ENCODE data around the gene WEE2.

WEE2 gene

DNA sequence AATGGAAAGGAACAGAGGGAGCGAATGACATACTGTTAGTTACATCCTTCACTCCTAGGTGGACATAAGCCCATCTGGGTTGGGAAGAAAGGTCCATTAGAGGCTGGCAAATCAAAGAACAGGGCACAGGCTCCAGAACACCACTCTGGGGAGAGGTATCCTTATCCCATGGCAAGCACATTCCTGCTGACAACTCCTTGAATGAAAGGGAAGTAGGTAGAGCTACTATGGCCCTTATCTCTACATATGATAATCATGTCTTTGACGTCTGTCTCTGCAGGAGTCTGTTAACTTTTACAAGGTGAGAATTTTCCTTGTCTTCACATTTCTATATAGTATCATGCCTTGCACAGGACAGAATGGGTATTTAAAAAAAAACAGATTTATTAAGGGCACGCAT, 16.6 kb upstream of the WEE2 start:
- no peak for DNase-seq (ENCODE audit: low read depth in 2 of 2)

DNA sequence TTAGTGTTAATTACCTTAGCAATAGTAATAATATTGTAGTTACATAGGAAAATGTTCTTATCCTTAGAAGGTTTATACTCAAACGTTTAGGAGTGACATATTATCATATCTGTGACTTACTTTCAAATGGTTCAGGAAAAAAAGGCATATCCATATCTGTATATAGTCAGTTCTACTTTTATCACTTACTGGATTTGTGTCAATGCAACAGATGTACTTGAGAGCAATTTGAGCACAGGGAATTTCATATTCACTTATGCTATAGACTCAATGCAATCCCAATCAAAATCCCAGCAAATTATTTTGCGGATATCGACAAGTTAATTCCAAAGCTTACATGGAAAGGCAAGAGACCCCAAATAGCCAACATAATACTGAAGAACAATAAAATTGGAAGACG, 16.2 kb upstream of the WEE2 start:
- no peak for DNase-seq (ENCODE audit: low read depth in 2 of 2)

DNA sequence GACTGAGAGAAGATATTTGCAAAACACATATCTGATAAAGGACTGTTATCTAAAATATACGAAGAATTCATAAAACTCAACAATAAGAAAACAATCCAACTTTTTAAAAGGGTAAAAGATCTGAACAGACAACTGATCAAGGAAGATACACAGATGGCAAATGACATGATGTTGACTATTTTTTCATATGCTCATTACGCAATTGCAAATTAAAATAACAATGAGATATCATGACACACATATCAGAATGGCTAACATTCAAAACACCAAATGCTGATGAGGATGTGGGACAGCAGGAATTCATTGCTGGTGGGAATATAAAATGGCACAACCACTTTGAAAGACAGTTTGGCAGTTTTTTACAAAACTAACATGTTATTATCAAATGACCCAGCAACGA, 15.1 kb upstream of the WEE2 start:
- DNase-seq (ENCODE audit: low read depth in 2 of 2), result no peak

DNA sequence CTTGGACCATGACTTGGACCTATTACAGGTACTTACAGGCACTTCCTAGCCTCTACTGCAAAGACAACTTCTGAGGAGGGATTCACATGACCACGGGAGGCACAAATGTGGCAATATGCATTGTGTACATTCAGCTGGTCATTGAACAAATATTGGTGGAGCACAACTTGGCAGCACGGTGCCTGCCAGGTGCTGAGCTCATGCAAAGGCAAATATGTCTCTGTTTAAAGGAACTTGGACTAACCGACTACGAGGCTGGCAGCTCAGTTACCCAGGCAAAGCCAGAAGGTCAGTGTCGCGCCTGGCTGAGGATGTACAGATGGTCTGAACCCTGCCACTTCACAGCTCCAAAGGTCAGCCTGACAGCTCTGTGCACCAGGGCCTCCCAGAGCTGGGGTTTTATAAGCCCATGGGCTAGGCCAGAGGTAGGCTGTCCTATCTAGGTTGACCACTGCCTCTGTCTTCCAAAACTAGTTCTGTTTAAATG, 12.3 kb upstream of the WEE2 start:
- no peak for DNase-seq (ENCODE audit: low read depth in 2 of 2)

DNA sequence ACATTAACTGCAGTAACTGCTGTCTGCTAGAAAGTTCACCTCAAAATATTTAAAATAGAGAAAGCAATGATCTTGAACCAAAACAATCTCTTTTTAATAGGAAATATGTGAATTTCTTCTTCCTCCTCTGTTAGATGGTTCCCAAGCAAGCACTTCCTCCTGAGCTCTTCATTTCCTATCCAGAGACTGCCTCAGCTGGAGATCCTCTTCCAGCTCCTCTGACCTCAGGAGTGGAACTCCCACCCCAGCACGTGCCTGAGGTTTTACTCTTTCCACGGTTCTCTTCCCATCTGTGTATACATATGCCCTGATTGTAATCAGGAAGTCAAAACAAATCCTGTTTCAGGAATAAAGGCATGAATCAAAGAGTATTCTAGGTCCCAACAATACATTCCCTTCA, 11.8 kb upstream of the WEE2 start:
- DNase-seq (ENCODE audit: low read depth in 2 of 2), result no peak

DNA sequence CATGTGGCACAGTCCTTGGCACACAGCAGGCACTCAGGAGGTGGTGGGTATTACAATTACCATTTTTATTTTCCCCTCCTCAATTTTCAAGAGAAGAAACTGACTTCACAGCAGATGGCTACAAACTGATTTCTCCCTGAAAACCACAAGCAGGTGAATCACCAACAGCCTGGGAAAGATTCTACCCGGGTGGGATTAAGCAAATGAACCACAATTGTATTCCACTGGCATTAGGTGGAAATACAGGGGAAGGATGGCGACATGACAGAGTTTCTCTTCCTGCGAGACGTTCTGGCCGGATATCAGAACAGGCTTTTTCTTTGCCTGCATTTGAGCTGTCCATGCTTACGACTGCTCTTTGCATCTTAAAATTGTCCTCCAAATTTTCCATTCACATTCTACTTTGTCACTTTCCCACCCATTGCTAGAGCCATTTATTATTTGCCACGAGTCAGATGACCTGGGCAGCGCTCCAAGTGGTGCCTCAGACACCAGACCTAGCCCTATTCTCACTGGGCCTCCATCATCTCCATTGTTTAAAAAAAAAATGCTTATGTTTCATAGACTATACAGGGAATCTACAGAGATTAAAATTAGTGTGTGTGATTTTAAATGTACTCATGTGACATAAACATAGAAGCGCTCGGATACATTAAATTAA, 10.8 kb upstream of the WEE2 start:
- DNase-seq (ENCODE audit: low read depth in 2 of 2), result no peak

DNA sequence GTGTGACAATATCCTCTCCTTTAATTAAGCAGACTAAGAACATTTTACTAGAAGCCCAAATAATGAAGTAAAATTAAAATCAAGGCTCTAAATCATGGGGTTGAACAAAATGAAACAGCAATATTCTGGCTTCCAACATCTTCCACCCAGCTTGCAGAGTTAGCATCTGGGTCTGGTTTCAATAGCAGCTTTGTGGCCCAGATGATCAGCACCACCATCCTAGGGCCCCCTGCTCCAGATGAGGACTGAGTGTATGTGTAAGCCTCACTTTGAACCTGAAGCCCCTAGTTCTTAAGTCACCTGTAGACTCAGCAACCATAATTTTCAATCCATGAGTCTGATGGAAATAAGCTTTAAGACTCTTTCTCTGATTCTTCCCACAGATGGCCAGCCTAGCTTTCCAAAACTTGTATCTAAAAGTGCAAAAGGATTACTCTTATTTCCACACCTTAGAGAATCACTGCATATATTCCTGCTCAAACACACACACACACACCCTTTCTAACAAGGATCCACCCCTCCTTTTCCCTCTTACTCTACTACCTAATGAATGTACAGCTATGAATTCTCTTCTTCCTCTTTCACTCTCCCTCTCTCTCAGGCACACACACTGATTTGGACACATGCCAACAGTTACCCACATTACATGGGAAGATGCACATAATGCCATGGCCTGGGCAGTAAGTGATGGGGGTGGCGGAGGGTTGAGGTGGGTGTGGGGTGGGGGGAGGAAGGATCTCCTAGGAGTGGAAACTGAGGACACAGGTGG, 9.7 kb upstream of the WEE2 start:
- DNase-seq (ENCODE audit: low read depth in 2 of 2), result no peak

DNA sequence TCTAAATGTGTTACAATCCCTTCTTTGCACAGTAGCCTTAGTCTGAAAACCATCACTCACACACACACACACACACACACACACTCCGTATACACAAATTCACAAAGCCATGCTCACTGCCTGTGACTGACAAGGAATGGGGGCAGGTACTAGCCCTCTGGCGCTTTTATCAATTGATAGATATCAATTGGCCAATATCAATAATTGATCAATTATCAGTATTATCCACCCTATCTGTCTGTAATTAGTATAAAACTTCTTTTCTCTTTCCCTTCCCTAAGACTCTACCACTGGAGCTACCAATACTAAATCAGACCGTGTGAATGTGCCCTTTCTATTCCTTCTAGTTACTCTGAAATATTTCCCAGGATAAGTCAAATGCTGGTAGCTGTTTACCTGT, 8.3 kb upstream of the WEE2 start:
- DNase-seq (ENCODE audit: low read depth in 2 of 2), result no peak

DNA sequence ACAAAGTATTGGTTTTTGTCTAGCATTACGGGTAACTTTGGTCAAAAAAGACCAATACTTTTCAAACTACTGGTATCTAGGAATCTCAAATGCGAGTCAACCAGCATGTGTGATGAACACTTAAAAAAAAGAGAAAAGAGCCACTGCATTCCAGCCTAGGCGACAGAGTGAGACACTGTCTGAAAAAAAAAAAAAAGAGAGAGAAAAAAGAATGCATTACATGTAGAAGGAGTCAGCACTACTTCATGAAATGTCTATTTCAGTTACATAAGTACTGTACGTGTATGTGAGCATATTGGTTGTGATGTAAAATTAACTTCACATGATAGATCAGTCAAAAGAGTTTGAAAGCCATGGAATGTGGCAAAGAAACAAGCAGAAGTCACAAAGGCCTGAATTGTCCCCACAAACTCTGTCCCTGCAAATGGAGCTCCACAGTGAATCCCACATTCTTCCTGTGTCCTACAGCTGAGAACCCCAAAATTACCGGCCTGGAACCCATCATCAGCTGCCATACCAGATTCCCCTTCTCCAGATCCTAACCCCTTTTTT, 7.8 kb upstream of the WEE2 start:
- no peak for DNase-seq (ENCODE audit: low read depth in 2 of 2)

DNA sequence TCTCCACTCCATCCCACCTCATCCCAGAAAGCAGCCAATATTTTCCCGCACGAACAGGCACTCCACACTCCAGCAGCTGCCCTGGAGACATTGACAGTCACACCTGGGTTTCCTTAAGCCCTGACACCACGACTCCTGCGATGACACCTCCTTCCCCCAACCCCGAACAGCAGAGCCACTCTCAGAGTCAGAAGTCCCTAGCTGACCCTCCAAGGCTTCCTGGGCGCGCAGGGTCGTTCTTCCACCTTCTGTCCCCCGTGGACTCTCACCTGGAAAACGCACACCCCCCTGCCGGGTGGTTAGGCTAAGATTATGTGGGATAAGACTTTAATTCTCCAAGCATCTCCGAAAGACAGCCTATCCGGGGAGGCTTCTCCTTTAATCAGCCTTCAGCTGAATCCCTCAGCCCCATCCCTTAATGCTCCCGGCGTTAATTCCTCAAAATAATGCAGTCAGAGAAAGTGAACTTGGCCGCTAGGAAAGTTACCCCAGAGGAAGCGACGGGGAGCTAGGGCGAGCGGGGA, 7.2 kb upstream of the WEE2 start:
- no peak for DNase-seq (ENCODE audit: low read depth in 2 of 2)

DNA sequence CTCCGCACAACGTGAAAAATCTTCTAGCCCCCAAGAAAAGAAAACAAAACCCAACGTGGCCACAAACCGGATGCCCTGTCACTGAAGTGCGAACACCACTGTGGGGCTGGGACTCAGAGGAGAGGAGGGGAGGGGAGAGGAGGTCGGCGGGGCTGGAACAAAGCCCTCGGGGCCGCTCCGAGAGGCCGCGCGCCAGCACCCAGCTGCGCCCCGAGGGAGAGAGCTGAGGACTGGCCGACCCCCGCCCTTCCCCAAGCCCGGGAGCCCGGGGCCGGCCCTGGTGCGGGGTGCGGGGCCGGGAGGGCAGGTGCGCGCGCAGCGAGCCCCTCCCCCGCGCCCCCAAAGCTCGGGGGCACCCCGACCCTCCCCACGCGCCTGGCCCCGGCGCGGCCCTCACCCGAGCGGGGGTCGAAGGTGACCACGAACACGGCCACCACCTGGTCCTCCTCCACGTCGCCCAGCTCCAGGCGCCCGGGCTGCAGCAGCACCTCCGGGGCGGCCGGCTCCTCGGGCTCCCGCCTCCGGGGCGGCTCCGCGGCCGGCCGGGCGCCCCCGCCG, 6.6 kb upstream of the WEE2 start:
- DNase-seq (ENCODE audit: low read depth in 2 of 2), result peak; percentile 58 to 67

DNA sequence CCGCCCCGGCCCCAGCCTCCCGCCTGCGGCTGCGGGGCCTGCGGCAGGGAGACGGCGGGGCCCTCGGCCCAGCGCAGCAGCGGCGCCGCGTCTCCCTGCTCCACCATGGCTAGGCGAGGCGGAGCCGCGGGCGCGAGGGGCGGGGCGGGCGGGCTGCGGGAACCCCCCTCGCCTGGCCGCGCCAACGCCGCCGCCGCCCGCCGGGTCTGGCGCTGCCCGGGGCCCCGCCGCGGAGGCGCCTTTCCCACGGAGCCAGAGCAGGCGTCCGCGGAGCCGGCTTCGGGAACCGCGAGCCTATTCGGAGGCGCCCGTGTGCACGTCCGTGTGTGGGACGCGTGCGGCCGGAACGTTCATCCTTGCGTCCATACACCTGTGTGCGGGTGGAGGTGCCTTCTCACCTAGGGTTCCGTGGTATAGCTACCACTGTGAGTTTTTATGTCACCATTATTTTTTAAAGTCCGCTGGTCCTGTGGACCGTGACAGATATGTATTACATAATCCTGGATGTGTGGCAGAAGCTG, 6.0 kb upstream of the WEE2 start, which contains the start of gene DENND11:
TSS of gene DENND11 (minus strand) at position 120 of the 521 bp plus-strand sequence. CDS start at position 107, 13 bp downstream.
- peak in 1 of 2 donors; percentile 50 for DNase-seq (ENCODE audit: low read depth in 2 of 2)

DNA sequence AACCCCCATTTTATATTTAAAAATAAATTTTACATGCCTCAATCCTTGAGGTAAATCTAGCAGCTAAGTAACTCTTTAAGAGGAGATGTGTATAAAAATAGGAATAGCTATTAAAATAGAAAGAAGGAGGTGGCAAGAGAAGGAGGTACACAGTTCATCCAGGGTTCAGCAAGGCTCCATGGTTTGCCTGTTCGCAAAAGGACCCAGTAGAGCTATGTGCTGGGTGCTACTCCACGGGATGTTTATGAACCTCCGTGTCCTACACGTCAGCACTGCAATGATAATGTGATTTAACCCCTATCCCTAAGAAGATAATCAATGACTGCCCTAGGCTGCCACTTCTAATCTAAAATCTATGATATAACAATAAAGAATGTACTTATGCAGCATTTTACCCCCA, 5.3 kb upstream of the WEE2 start:
- DNase-seq (ENCODE audit: low read depth in 2 of 2), result no peak

DNA sequence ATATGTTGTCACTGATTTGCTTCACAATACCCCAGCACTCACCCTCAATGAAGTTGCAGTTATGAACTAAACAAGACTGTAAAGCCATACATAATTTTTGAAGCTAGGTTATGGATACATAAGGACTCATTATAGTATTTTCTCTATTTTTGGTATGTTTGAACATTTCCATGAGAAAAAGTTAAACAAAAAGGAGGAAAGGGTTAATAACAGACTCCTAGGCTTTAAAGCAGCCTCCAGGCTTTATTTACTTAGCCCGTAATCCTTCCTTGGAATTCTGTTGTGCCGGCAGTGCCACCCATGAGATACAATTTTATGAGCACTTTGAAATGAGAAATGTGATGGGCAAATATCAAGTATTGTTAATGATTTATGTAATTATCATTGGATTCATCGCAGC, 4.0 kb upstream of the WEE2 start:
- DNase-seq (ENCODE audit: low read depth in 2 of 2), result no peak

DNA sequence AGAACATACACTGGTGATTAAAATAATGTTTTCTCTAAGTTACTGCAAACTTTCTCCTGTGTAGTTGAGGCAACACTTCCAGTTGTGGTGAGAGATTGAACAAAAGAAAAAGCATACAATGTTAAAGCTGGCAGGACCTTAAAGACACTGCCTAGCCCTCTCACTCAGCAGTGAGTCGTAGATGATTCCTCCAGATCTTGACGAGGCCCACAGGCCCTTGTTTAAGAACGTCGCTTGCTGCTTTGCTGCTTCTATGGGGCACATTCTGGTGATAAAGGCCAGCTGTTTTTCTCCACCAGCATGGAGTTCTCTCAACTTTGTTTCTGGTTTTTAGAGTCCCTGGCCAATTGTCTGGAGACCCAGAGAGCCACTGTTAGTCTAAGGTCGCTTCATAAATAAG, 3.4 kb upstream of the WEE2 start:
- no peak for DNase-seq (ENCODE audit: low read depth in 2 of 2)

DNA sequence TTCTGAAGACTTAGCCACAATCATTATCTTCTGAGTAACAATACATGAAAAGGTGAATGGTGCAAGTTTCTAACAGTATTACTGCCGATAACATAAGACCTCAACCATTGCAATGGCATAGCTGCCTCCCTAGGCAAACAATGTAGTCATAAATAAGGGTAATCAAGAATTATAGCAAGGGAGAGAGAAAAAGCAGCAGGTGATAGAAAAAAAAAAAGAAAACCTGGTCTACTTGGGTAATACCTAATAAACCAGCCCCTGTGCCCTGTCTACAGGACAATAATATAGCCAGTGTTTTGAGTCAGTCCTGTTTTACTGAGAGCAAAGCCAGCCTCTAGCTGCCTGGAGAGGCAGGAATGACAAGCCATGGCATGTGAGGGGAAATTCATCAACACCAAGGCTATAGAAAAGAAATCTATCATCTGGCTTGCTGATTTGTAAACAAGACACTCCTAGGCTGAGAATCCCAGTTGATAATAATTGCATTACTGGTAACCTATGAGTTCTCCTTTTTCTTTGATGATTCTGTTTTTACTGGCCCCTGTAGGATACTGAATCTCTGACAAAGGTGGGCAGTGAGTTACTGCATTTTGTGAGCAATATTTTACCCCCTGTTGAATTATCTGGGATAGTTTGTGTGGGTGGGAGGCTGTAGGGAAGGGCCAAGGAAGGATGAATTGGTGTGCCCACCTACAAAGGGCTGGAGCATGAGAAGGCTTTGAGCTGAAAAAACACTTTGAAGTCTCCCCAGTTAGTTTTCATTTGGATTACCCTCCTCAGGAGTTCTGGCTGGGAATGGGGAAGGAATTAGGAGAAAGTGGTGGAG, 1.7 kb upstream of the WEE2 start:
- no peak for DNase-seq (ENCODE audit: low read depth in 2 of 2)

DNA sequence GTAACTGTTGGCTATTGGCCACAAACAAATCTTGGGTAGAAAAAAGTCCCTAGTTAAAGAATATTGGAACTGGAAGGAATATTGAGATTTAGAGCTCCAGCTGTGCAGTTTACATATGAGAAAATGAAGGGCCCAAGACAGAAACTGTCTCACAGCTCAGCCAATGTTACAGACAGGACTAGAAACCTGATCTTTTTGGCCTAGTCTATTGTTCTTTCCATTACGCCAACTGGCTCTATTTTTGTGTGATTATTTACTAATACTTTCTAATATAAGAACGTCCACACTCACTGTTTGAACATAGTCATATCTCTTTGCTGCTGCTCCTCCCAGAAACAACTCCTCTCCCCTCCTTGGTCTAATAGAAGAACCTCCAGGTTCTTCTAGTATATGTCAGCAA, 1.2 kb downstream of the WEE2 start:
- DNase-seq (ENCODE audit: low read depth in 2 of 2), result no peak

DNA sequence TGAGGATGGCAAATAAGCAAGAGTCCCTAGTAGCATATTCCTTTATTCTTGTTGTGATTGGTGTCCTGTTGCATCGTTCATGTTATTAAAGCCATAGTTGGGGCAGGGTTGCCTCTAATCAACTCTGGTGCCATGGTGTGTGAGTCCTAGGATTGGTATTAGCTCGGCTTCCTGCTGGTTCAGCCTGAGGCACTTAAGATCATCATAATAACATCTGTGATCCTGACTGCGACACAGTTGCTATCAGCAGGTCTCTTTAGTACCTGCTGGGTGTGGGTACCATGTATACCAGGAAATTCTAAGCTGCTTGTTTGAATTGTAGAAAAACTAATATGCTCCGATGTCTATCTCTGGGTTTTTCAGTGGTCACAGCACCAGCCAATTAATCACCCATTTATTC, 1.6 kb downstream of the WEE2 start:
- DNase-seq (ENCODE audit: low read depth in 2 of 2), result no peak

DNA sequence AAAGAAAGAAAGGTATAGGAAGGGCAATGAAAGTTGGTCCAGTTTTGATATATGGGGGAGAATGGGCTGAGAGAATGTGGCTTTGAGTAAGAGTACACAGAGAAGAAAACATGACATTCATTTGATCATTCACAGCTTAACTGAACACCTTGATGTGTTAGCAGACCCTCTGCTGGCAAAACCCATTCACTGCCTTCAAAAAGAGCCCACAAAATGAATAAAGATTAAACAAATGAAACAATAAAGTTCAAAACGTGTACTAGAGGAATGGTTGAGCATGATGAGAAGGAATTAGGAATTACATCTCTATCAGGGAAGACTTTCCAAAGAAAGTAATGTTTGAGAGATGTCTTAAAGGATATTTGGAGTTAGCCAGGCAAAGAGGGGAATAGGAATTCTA, 2.1 kb downstream of the WEE2 start:
- DNase-seq (ENCODE audit: low read depth in 2 of 2), result no peak

DNA sequence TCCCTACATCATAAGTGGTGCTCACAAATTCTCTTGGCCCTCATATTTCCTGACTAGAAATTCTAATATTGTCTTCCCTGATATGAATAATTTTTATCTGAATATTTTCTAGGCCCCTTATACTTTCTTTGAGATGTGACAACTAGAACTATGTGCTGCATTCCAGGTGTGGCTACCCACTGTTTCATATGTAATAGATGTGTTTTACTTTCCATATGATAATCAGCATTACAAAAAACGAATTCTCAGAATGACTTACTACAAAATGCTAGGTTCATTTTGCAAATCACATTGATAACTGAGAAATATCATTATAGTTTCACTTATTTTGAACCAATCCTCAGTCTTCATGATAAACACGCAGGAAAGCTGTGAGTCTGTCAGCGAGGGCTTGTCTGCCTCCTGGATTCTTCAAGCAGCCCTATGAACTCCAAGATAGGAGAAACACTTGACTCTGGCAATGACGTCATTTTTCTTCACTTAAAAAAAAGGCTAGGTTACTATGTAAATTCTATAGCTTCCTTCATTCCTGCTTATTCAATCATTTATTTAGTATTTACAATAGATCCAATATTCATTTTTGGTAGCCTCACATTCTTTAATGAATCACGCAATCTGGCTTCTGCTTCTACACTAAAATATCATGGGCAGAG, 4.6 kb downstream of the WEE2 start:
- DNase-seq (ENCODE audit: low read depth in 2 of 2), result no peak

DNA sequence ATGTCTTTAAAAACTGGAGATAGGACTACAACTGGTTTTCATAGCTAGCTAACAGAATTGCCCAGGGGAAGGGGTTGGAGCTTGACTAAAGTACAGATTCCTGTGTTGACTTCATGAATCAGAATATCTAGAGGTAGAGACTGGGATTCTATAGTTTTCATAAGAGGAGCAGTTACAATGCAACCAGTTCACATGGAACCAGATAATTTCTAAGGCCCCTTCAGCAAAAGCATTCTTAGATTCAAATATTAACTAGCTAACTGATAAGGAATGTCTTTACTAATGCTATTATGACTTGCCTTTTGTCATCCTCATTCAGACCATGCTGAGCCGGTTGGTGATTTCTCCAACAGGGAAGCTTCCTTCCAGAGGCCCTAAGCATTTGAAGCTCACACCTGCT, 5.7 kb downstream of the WEE2 start:
- DNase-seq (ENCODE audit: low read depth in 2 of 2), result no peak

Data from stimulated activated CD8-positive, alpha-beta memory T cell treated with anti-CD3 and anti-CD28 coated beads, Interleukin-7, amount 100 ng/mL, for 4 hours (primary cell).